Measurements from ENCODE around the gene DPM1. TPM values are rescaled to one million over a fixed set of nuclear protein-coding genes. Genes with fewer than 3 reads are reported as not detected.

Gene DPM1
- total and polyA plus RNA-seq, 7 donors, result 24.6 to 120 (median 59.6) TPM

DNA sequence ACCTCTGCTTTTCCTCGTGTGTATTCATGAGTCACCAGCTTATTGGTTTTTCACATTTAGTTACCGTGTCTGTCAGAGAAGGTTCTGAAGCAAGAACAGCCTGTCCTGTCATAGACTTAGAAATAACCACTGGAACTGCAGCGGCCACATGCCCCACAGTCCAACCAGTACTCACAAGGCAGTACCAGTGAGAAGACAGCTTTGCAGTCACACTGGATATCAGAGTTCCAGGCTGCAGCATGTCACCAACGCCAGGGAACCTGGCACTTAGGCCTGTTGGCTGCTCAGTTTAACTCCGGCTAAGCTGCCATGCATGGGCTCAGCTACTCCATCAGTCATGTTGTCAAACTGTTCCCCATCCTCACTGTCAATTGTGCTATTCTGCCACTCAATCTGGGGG, 67.2 kb downstream of the DPM1 start:
- WGBS, 3 donors, result 74 to 82% (median 78%) methylated on average over 5 of the region's 5 CpGs
- ATAC-seq (peak in 2 of 4 donors; percentile 77 to 79), DNase-seq (no peak)
- intact Hi-C loops (cut with DNase I), result no loop called here
- Histone ChIP-seq H3K4me3 (no peak overlapping the region), H3K27ac (no peak overlapping the region), H3K4me1 (no peaks in the 10 kb centered on the region), H3K36me3 (ENCODE audit: insufficient read depth in 1 of 2, low read depth in 1 of 2) (peaks cover 14 to 75% of the 10 kb centered on the region in 2 donors), H3K27me3 (ENCODE audit: insufficient read depth in 3 of 3, low read length in 2 of 3) (no peaks in the 10 kb centered on the region), H3K9me3 (no peaks in the 10 kb centered on the region)
- TF ChIP-seq, protein P1, sequence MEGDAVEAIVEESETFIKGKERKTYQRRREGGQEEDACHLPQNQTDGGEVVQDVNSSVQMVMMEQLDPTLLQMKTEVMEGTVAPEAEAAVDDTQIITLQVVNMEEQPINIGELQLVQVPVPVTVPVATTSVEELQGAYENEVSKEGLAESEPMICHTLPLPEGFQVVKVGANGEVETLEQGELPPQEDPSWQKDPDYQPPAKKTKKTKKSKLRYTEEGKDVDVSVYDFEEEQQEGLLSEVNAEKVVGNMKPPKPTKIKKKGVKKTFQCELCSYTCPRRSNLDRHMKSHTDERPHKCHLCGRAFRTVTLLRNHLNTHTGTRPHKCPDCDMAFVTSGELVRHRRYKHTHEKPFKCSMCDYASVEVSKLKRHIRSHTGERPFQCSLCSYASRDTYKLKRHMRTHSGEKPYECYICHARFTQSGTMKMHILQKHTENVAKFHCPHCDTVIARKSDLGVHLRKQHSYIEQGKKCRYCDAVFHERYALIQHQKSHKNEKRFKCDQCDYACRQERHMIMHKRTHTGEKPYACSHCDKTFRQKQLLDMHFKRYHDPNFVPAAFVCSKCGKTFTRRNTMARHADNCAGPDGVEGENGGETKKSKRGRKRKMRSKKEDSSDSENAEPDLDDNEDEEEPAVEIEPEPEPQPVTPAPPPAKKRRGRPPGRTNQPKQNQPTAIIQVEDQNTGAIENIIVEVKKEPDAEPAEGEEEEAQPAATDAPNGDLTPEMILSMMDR (IDR thresholded peaks at IDR 0.05), result no peak

- intact Hi-C loops (cut with DNase I), result no loop called here
- Histone ChIP-seq H3K4me1 (no peaks in the 10 kb centered on the region), H3K9me3 (no peaks in the 10 kb centered on the region), H3K27me3 (ENCODE audit: insufficient read depth in 3 of 3, low read length in 2 of 3) (no peaks in the 10 kb centered on the region), H3K27ac (no peak overlapping the region), H3K4me3 (no peak overlapping the region), H3K36me3 (ENCODE audit: insufficient read depth in 1 of 2, low read depth in 1 of 2) (peaks cover 12 to 46% of the 10 kb centered on the region in 2 donors)
- ATAC-seq, result no peak
- no peak for DNase-seq
- 84 to 92% (median 90%) methylated on average over 3 of the region's 3 CpGs for WGBS, 3 donors
- TF ChIP-seq, protein P1 (IDR thresholded peaks at IDR 0.05), result no peak
These were observed 70.8 kb downstream of the DPM1 start for GRCh38 chr20:50887576-50887975.

- no peak overlapping the region for H3K4me3 ChIP-seq
- DNase-seq, result no peak
- TF ChIP-seq, protein P1 (IDR thresholded peaks at IDR 0.05), result no peak
- H3K9me3 ChIP-seq, result no peaks in the 10 kb centered on the region
- no peak overlapping the region for H3K27ac ChIP-seq
- no peaks in the 10 kb centered on the region for H3K4me1 ChIP-seq
- intact Hi-C loops (cut with DNase I), result no loop called here
- H3K36me3 ChIP-seq (ENCODE audit: insufficient read depth in 1 of 2, low read depth in 1 of 2), result peaks cover under 1 to 33% of the 10 kb centered on the region in 2 donors
- no peaks in the 10 kb centered on the region for H3K27me3 ChIP-seq (ENCODE audit: insufficient read depth in 3 of 3, low read length in 2 of 3)
- peak in 2 of 4 donors; percentile 5 to 23 for ATAC-seq
- 71 to 78% (median 75%) methylated on average over 12 of the region's 12 CpGs for WGBS, 3 donors
These were observed 72.0 kb downstream of the DPM1 start for GRCh38 chr20:50886184-50886790.

DNA sequence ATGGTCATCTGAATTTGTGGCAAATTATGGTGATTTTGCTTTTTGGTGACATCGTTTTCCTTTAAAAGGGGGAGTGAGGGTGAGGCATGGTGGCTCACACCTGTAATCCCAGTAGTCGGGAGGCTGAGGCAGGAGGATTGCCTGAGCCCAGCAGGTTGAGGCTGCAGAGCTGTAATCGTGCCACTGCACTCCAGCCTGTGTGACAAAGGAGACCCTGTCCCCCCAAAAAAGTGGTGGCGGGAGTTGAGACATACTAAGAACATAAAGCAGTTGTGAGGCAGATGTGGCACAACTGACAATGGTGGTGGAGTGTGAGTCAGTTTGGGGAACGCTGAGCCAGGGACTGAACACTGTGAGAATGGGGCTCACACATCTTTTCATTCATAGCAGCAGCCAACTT, 72.6 kb downstream of the DPM1 start:
- Histone ChIP-seq H3K27me3 (ENCODE audit: insufficient read depth in 3 of 3, low read length in 2 of 3) (no peaks in the 10 kb centered on the region), H3K4me3 (no peak overlapping the region), H3K27ac (no peak overlapping the region), H3K36me3 (ENCODE audit: insufficient read depth in 1 of 2, low read depth in 1 of 2) (peaks cover 0 to 28% of the 10 kb centered on the region in 2 donors), H3K4me1 (no peaks in the 10 kb centered on the region), H3K9me3 (no peaks in the 10 kb centered on the region)
- WGBS, 3 donors, result 88 to 90% (median 89%) methylated on average over 5 of the region's 5 CpGs
- ATAC-seq (peak in 1 of 4 donors; percentile 14), DNase-seq (no peak)
- intact Hi-C loops (cut with DNase I), result no loop called here
- TF ChIP-seq, protein P1 (IDR thresholded peaks at IDR 0.05), result no peak

DNA sequence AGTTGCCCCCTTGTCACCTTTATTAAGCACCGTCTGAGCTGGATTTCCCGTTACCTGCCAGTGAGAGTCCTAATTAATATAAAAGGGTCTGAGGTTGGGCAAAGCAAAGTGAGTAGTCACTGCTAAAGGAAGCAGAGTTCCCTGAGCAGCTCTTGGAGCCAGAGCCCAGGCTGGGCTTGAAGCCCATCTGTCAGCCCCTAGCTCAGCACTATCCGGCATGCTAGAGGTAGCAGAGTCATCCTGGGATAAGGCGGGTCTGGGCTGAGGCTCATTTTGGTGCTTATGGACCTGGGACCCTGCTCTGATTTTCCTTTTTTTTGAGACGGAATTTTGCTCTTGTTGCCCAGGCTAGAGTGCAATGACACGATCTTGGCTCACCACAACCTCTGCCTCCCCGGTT, 73.3 kb downstream of the DPM1 start:
- WGBS, 3 donors, result 71 to 80% (median 76%) methylated on average over 7 of the region's 7 CpGs
- DNase-seq (no peak), ATAC-seq (no peak)
- H3K4me3 ChIP-seq, result no peak overlapping the region
- H3K27ac ChIP-seq, result no peak overlapping the region
- H3K9me3 ChIP-seq, result no peaks in the 10 kb centered on the region
- TF ChIP-seq, protein P1 (IDR thresholded peaks at IDR 0.05), result no peak
- H3K27me3 ChIP-seq (ENCODE audit: insufficient read depth in 3 of 3, low read length in 2 of 3), result no peaks in the 10 kb centered on the region
- no peaks in the 10 kb centered on the region for H3K4me1 ChIP-seq
- intact Hi-C loops (cut with DNase I), result no loop called here
- H3K36me3 ChIP-seq (ENCODE audit: insufficient read depth in 1 of 2, low read depth in 1 of 2), result peaks cover 0 to 22% of the 10 kb centered on the region in 2 donors
